Ecto neural progenitor cell (in vitro differentiated cells): ENCODE results near the gene PERP.

ENCODE experiments used
- DNase-seq: peaks from one replicate; pipeline ENCODE4 v3.0.0-alpha.2; 2018; ENCODE audit warnings: low spot score

The PERP gene

GRCh38 chr6:138044972-138045371 lies 62.2 kb downstream of the PERP start:
- no peak for DNase-seq

DNA sequence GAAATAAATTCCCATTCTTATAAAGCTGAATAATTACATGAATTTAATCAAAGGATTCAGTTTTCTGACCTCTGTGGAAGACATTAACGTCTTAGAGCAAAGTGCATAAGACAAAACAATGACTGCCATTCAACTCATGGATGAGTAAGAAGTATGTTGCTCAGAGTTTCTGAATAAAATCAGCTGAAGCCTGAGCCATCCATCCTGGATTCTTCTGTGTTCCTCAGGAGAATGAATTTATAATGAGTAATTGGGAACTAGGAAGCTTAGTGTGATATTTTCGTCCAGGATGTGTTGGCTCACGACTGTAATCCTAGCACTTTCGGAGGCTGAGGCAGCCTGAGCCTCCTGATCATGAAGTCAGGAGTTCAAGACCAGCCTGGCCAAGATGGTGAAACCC lies 62.8 kb downstream of the PERP start:
- DNase-seq: no peak
